ENCODE data around the gene STK11IP.

STK11IP gene, protein sequence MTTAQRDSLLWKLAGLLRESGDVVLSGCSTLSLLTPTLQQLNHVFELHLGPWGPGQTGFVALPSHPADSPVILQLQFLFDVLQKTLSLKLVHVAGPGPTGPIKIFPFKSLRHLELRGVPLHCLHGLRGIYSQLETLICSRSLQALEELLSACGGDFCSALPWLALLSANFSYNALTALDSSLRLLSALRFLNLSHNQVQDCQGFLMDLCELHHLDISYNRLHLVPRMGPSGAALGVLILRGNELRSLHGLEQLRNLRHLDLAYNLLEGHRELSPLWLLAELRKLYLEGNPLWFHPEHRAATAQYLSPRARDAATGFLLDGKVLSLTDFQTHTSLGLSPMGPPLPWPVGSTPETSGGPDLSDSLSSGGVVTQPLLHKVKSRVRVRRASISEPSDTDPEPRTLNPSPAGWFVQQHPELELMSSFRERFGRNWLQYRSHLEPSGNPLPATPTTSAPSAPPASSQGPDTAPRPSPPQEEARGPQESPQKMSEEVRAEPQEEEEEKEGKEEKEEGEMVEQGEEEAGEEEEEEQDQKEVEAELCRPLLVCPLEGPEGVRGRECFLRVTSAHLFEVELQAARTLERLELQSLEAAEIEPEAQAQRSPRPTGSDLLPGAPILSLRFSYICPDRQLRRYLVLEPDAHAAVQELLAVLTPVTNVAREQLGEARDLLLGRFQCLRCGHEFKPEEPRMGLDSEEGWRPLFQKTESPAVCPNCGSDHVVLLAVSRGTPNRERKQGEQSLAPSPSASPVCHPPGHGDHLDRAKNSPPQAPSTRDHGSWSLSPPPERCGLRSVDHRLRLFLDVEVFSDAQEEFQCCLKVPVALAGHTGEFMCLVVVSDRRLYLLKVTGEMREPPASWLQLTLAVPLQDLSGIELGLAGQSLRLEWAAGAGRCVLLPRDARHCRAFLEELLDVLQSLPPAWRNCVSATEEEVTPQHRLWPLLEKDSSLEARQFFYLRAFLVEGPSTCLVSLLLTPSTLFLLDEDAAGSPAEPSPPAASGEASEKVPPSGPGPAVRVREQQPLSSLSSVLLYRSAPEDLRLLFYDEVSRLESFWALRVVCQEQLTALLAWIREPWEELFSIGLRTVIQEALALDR

DNA sequence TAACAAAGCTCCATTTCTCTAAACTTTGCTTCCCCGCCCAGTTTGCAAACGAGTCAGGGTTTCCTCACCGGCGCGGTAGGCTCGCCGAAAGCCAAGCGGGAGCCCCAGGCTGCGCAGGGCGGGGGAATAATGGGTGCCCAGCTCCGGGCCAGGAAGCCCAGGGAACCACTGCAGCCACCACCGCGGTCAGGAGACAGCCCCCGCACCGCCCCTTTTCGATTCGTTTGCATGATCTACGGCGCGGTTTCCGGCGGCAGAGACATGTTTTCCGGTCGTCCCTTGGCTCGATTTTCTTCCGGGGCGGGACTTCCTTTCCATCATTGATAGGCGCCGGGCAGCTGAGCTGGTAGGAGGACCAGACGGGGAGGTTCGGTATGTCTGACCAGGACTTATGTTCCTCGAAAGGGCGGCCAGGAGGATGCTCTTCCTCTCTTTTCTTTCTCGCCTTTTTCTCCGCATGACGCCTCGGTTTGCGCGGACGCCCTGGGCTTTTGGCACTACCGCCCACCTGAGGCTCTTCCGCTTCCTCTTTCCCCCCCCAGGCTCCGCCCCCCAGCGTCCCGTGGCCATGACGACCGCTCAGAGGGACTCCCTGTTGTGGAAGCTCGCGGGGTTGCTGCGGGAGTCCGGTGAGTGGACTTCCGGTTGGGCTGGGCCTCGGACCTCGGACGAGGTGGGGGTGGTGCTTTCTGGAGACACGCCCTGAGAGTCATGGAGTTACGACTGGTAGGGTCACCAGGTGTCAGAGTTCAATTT is at the start of gene STK11IP:
Gene STK11IP, plus strand, starts transcription at position 306 of the 756 bp plus-strand sequence. Its CDS starts 263 bp downstream, at position 569.
- ATAC-seq (ENCODE audit: low read depth) = peak; percentile 95
- peak; percentile 98 for DNase-seq (ENCODE audit: low spot score)
- Histone ChIP-seq H3K4me1 (ENCODE audit: insufficient read depth, poor library complexity, severe bottlenecking) (no peaks in the 10 kb centered on the region), H3K27ac (ENCODE audit: poor library complexity, severe bottlenecking) (peak within 1 kb of the TSS; percentile 75), H3K27me3 (ENCODE audit: insufficient read depth, poor library complexity, severe bottlenecking) (no peaks in the 10 kb centered on the region), H3K9me3 (ENCODE audit: severe bottlenecking) (no peaks in the 10 kb centered on the region), H3K4me3 (ENCODE audit: severe bottlenecking) (peak within 1 kb of the TSS; percentile 63), H3K36me3 (ENCODE audit: low read depth) (no peaks in the 10 kb centered on the region)
- TF ChIP-seq, protein P1, sequence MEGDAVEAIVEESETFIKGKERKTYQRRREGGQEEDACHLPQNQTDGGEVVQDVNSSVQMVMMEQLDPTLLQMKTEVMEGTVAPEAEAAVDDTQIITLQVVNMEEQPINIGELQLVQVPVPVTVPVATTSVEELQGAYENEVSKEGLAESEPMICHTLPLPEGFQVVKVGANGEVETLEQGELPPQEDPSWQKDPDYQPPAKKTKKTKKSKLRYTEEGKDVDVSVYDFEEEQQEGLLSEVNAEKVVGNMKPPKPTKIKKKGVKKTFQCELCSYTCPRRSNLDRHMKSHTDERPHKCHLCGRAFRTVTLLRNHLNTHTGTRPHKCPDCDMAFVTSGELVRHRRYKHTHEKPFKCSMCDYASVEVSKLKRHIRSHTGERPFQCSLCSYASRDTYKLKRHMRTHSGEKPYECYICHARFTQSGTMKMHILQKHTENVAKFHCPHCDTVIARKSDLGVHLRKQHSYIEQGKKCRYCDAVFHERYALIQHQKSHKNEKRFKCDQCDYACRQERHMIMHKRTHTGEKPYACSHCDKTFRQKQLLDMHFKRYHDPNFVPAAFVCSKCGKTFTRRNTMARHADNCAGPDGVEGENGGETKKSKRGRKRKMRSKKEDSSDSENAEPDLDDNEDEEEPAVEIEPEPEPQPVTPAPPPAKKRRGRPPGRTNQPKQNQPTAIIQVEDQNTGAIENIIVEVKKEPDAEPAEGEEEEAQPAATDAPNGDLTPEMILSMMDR (IDR thresholded peaks at IDR 0.05; ENCODE audit: poor library complexity, severe bottlenecking) = no peak

DNA sequence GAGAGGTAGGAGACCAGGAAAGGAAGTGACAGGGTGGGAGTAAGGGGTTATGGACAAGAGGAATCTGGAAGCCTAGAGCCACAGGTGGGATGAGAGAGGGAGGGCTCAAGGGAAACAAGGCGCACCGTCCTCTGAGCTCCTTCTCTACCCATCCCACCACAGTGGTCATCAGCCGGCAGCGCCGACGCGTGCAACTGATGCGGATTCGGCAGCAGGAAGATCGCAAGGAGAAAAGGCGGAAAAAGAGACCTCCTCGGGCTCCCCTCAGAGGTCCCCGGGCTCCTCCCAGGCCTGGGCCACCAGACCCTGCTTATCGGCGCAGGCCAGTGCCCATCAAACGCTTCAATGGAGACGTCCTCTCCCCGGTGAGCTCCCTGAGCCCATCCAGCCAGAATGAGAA is 48.7 kb upstream of the STK11IP start:
- no peaks in the 10 kb centered on the region for H3K9me3 ChIP-seq (ENCODE audit: severe bottlenecking)
- no peaks in the 10 kb centered on the region for H3K27me3 ChIP-seq (ENCODE audit: insufficient read depth, poor library complexity, severe bottlenecking)
- TF ChIP-seq, protein P1 (IDR thresholded peaks at IDR 0.05; ENCODE audit: poor library complexity, severe bottlenecking) = no peak
- no peak overlapping the region for H3K27ac ChIP-seq (ENCODE audit: poor library complexity, severe bottlenecking)
- H3K4me3 ChIP-seq (ENCODE audit: severe bottlenecking) = no peak overlapping the region
- no peaks in the 10 kb centered on the region for H3K4me1 ChIP-seq (ENCODE audit: insufficient read depth, poor library complexity, severe bottlenecking)
- ATAC-seq (ENCODE audit: low read depth) (no peak), DNase-seq (ENCODE audit: low spot score) (no peak)
- no peaks in the 10 kb centered on the region for H3K36me3 ChIP-seq (ENCODE audit: low read depth)

DNA sequence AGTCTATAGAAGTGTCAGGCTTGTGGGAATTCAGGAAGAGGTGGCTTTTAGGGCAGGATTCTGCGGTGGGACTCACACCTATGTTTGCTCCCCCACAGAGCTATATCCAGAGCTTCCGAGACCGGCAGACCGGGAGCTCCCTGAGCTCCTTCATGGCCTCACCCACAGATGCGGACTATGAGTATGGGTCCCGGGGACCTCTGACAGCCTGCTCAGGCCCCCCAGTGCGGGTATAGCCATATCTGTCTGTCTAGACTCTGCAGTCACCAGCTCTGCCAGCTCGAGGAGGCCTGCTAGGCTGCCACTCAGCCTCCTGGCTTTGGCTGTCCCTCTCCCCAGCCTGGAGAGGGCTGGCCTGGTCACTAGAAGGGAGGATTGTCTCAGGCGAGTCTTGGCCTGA is 48.0 kb upstream of the STK11IP start:
- H3K9me3 ChIP-seq (ENCODE audit: severe bottlenecking) = no peaks in the 10 kb centered on the region
- DNase-seq (ENCODE audit: low spot score) = no peak
- no peak overlapping the region for H3K27ac ChIP-seq (ENCODE audit: poor library complexity, severe bottlenecking)
- no peaks in the 10 kb centered on the region for H3K36me3 ChIP-seq (ENCODE audit: low read depth)
- TF ChIP-seq, protein P1 (IDR thresholded peaks at IDR 0.05; ENCODE audit: poor library complexity, severe bottlenecking) = no peak
- no peak for ATAC-seq (ENCODE audit: low read depth)
- H3K4me1 ChIP-seq (ENCODE audit: insufficient read depth, poor library complexity, severe bottlenecking) = no peaks in the 10 kb centered on the region
- H3K27me3 ChIP-seq (ENCODE audit: insufficient read depth, poor library complexity, severe bottlenecking) = no peaks in the 10 kb centered on the region
- H3K4me3 ChIP-seq (ENCODE audit: severe bottlenecking) = no peak overlapping the region

DNA sequence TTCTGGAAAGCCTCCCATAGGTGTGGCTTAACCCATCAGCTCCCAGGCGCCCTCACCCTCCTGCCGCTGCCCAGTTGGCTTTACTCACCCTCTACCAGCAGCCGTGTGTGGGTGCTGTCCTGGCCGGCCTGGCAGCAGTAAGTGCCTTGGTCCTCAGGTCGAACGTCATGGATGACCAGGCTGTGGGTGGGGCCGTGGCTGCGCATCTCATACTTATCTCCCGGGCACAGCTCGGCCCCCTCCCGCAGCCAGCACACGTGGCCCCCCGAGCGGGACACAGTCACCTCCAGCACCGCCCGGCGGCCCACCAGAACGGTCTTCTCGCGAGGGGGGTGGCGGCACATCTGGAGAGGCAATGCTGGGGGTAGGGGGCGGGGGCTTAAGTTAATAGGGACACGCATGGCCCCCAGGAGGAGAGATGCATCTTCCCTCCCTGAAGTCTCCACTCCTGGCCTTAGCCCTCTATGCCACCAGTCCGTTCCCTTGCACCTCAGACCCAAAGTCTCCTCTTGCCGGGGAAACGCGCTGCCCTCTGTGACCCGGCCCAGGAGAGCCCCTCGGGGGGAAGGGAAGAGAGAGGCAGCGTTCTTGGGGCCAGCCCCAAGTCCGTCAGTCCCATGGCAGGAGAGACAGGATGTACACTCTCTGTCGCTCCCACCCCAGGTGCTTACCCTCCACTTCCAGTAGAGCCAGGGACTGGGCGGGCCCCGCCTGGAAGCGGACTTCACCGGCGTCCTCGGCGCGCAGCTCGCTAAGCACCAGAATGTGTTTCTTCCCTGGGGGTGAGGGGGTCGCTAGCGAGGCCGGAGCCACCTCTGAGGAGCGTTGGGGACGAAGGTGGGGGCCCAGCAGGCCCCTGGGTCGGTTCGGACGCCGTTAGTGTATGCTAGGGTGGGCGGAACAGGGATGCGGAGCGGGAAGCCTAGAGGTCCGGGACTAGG is 45.9 kb upstream of the STK11IP start:
- Histone ChIP-seq H3K27me3 (ENCODE audit: insufficient read depth, poor library complexity, severe bottlenecking) (no peaks in the 10 kb centered on the region), H3K27ac (ENCODE audit: poor library complexity, severe bottlenecking) (peak overlapping the region; percentile 12), H3K4me3 (ENCODE audit: severe bottlenecking) (peak overlapping the region; percentile 61), H3K9me3 (ENCODE audit: severe bottlenecking) (no peaks in the 10 kb centered on the region), H3K36me3 (ENCODE audit: low read depth) (no peaks in the 10 kb centered on the region), H3K4me1 (ENCODE audit: insufficient read depth, poor library complexity, severe bottlenecking) (no peaks in the 10 kb centered on the region)
- no peak for DNase-seq (ENCODE audit: low spot score)
- peak; percentile 43 for ATAC-seq (ENCODE audit: low read depth)
- TF ChIP-seq, protein P1 (IDR thresholded peaks at IDR 0.05; ENCODE audit: poor library complexity, severe bottlenecking) = no peak
